ENCODE measurements around the gene FLNB.

The FLNB gene

GRCh38 chr3:58079773-58080172 is 71.6 kb downstream of the FLNB start:
- DNase-seq (ENCODE audit: low spot score): no peak

- no peak for DNase-seq (ENCODE audit: low spot score)
Observed at GRCh38 chr3:58082047-58082446, 73.8 kb downstream of the FLNB start.

GRCh38 chr3:58084166-58084565 is 75.9 kb downstream of the FLNB start:
- DNase-seq (ENCODE audit: low spot score): no peak

GRCh38 chr3:58084788-58085543 is 76.7 kb downstream of the FLNB start:
- DNase-seq (ENCODE audit: low spot score): no peak

- no peak for DNase-seq (ENCODE audit: low spot score)
Observed at GRCh38 chr3:58085616-58086015, 77.4 kb downstream of the FLNB start.

- DNase-seq (ENCODE audit: low spot score): no peak
Observed at GRCh38 chr3:58088501-58088900, 80.3 kb downstream of the FLNB start.

GRCh38 chr3:58090351-58090750 is 82.1 kb downstream of the FLNB start:
- no peak for DNase-seq (ENCODE audit: low spot score)

GRCh38 chr3:58092521-58092920 is 84.3 kb downstream of the FLNB start:
- no peak for DNase-seq (ENCODE audit: low spot score)

GRCh38 chr3:58093574-58094195 is 85.5 kb downstream of the FLNB start:
- DNase-seq (ENCODE audit: low spot score): no peak

GRCh38 chr3:58094657-58095056 is 86.4 kb downstream of the FLNB start:
- DNase-seq (ENCODE audit: low spot score): no peak

- DNase-seq (ENCODE audit: low spot score): no peak
Observed at GRCh38 chr3:58095603-58096138, 87.4 kb downstream of the FLNB start.

- DNase-seq (ENCODE audit: low spot score): no peak
Observed at GRCh38 chr3:58098531-58098930, 90.3 kb downstream of the FLNB start.

- no peak for DNase-seq (ENCODE audit: low spot score)
Observed at GRCh38 chr3:58099865-58100264, 91.6 kb downstream of the FLNB start.

GRCh38 chr3:58101499-58102389 is 93.5 kb downstream of the FLNB start:
- DNase-seq (ENCODE audit: low spot score): no peak

- DNase-seq (ENCODE audit: low spot score): no peak
Observed at GRCh38 chr3:58102390-58102750, 94.1 kb downstream of the FLNB start.

- DNase-seq (ENCODE audit: low spot score): no peak
Observed at GRCh38 chr3:58102976-58103451, 94.8 kb downstream of the FLNB start.

GRCh38 chr3:58104151-58104550 is 95.9 kb downstream of the FLNB start:
- DNase-seq (ENCODE audit: low spot score): no peak

GRCh38 chr3:58104712-58105111 is 96.5 kb downstream of the FLNB start:
- no peak for DNase-seq (ENCODE audit: low spot score)

- DNase-seq (ENCODE audit: low spot score): no peak
Observed at GRCh38 chr3:58105196-58105595, 97.0 kb downstream of the FLNB start.

GRCh38 chr3:58106061-58106460 is 97.8 kb downstream of the FLNB start:
- no peak for DNase-seq (ENCODE audit: low spot score)

- DNase-seq (ENCODE audit: low spot score): no peak
Observed at GRCh38 chr3:58106640-58107039, 98.4 kb downstream of the FLNB start.

GRCh38 chr3:58107597-58107996 is 99.4 kb downstream of the FLNB start:
- DNase-seq (ENCODE audit: low spot score): no peak

GRCh38 chr3:58109752-58110151 is 101.5 kb downstream of the FLNB start:
- no peak for DNase-seq (ENCODE audit: low spot score)

Measured in germinal center (tissue), 1 donor.